Activated CD8-positive, alpha-beta T cell treated with anti-CD3 and anti-CD28 coated beads for 36 hours (primary cell): Measurements from ENCODE around the gene MYBBP1A. TPM values are rescaled to one million over a fixed set of nuclear protein-coding genes. Genes with fewer than 3 reads are reported as not detected.
"Not testable (repeated sequence)": the region's sequence is repeated elsewhere in the genome, so short reads cannot be mapped to it uniquely, and the experiment has no call there.

Experiments
- ATAC-seq: fragments of 200-7000 bp; cut with Tn5 transposase; one replicate; pipeline ENCODE4 v1.10.0; 2021; ENCODE audit warnings: mild to moderate bottlenecking, moderate library complexity
- CTCF ChIA-PET: fragments of 350-600 bp; sonication (Branson Sonifier 250); formaldehyde crosslinking; loops from one replicate; lab custom pipeline; 2021; ENCODE audit warnings: antibody characterized with exemption; lab: Charles Lee
- POLR2A ChIA-PET: fragments of 350-600 bp; sonication (Branson Sonifier 250); formaldehyde crosslinking; loops from one replicate; lab custom pipeline; 2021; ENCODE audit warnings: antibody characterized with exemption; lab: Charles Lee
- DNase-seq: peaks from one replicate; pipeline ENCODE4 v3.0.0-alpha.2; 2020
- H3K27ac Mint-ChIP-seq: one replicate; pipeline ENCODE4 v1.8.0; 2021; ENCODE audit warnings: mild to moderate bottlenecking, mixed read lengths
- H3K27me3 Mint-ChIP-seq: one replicate; pipeline ENCODE4 v1.8.0; 2021; ENCODE audit warnings: mixed read lengths
- H3K36me3 Mint-ChIP-seq: one replicate; pipeline ENCODE4 v1.8.0; 2021; ENCODE audit warnings: low read depth, mixed read lengths
- H3K4me1 Mint-ChIP-seq: one replicate; pipeline ENCODE4 v1.8.0; 2021; ENCODE audit warnings: low read depth, mixed read lengths
- H3K4me3 Mint-ChIP-seq: one replicate; pipeline ENCODE4 v1.8.0; 2021; ENCODE audit warnings: mild to moderate bottlenecking, moderate library complexity, mixed read lengths
- H3K9me3 Mint-ChIP-seq: one replicate; pipeline ENCODE4 v1.8.0; 2021; ENCODE audit warnings: mixed read lengths
- intact Hi-C: fragments of 100-400 bp; cut with micrococcal nuclease; formaldehyde crosslinking; loops from one replicate; pipeline ENCODE4 v1.10.0; 2022
- total RNA-seq, 2 experiments: library from RNA; stranded (reverse); gene quantifications; one replicate each; pipeline ENCODE4 v1.2.3, GENCODE V29; 2021
- TF ChIP-seq, protein P1 (sequence below): fragments of 200-600 bp; IDR thresholded peaks from one replicate; pipeline ENCODE4 v1.8.0; 2022; ENCODE audit warnings: antibody characterized with exemption, mild to moderate bottlenecking

Gene MYBBP1A
- total RNA-seq, result 100 to 1,000 TPM; 104 to 107 TPM

GRCh38 chr17:4554997-4555799 is at the start of gene MYBBP1A:
Gene MYBBP1A, minus strand, starts transcription at chr17:4555384. Its CDS starts 60 bp downstream, at chr17:4555324.
- ChIA-PET CTCF (interaction anchor here (0.9 to 7.9 kb wide), 3 partner anchors 11 to 340 kb away, joined by 3 to 51 read pairs (median 3); no protein-coding TSS in a partner anchor), POLR2A (interaction anchor here (0.8 to 2.7 kb wide), 11 partner anchors 8 to 148 kb away, joined by 3 to 13 read pairs (median 4); partner anchors contain the start of gene SPNS3)
- Mint-ChIP-seq H3K27me3 (no peaks in the 10 kb centered on the region), H3K36me3 (peaks cover 34% of the 10 kb centered on the region), H3K27ac (peak within 1 kb of the TSS; percentile 95), H3K4me1 (peaks cover 22% of the 10 kb centered on the region), H3K4me3 (peak within 1 kb of the TSS; percentile 97), H3K9me3 (no peaks in the 10 kb centered on the region)
- ATAC-seq, result peak; percentile 95
- DNase-seq, result peak; percentile 98
- TF ChIP-seq, protein P1, sequence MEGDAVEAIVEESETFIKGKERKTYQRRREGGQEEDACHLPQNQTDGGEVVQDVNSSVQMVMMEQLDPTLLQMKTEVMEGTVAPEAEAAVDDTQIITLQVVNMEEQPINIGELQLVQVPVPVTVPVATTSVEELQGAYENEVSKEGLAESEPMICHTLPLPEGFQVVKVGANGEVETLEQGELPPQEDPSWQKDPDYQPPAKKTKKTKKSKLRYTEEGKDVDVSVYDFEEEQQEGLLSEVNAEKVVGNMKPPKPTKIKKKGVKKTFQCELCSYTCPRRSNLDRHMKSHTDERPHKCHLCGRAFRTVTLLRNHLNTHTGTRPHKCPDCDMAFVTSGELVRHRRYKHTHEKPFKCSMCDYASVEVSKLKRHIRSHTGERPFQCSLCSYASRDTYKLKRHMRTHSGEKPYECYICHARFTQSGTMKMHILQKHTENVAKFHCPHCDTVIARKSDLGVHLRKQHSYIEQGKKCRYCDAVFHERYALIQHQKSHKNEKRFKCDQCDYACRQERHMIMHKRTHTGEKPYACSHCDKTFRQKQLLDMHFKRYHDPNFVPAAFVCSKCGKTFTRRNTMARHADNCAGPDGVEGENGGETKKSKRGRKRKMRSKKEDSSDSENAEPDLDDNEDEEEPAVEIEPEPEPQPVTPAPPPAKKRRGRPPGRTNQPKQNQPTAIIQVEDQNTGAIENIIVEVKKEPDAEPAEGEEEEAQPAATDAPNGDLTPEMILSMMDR, result no peak
- intact Hi-C loops, result no loop called here

DNA sequence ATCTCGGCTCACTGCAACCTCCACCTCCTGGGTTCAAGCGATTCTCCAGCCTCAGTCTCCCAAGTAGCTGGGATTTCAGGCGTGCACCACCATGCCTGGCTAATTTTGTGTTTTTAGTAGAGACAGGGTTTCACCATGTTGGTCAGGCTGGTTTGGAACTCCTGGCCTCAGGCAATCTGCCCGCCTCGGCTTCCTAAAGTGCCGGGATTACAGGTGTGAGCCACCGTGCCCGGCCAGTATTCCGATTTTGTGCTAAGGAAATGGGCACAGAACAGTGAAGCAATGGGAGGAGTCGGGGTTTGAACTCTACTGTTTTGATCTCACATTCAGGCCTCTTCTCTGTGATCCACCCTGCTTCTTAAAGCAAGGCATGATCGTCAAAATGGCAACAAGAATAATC is 49.6 kb upstream of the MYBBP1A start:
- ATAC-seq, H3K4me3 Mint-ChIP-seq, H3K9me3 Mint-ChIP-seq, intact Hi-C loops, H3K4me1 Mint-ChIP-seq, POLR2A ChIA-PET, H3K36me3 Mint-ChIP-seq, H3K27ac Mint-ChIP-seq, DNase-seq: not testable (repeated sequence)
- CTCF ChIA-PET, result interaction anchor here (0.9 kb wide), 1 partner anchor 10 kb away, joined by 3 read pairs; no protein-coding TSS in a partner anchor
- H3K27me3 Mint-ChIP-seq, result peaks cover 14% of the 10 kb centered on the region

GRCh38 chr17:4604111-4604644 is 49.0 kb upstream of the MYBBP1A start:
- intact Hi-C loops, result no loop called here
- Mint-ChIP-seq H3K27ac (no peak overlapping the region), H3K27me3 (peaks cover 8% of the 10 kb centered on the region), H3K4me1 (no peaks in the 10 kb centered on the region), H3K4me3 (no peak overlapping the region), H3K9me3 (no peaks in the 10 kb centered on the region), H3K36me3 (no peaks in the 10 kb centered on the region)
- TF ChIP-seq, protein P1, result no peak
- no peak for DNase-seq
- POLR2A ChIA-PET, result no interaction called here
- CTCF ChIA-PET, result no interaction called here
- no peak for ATAC-seq

DNA sequence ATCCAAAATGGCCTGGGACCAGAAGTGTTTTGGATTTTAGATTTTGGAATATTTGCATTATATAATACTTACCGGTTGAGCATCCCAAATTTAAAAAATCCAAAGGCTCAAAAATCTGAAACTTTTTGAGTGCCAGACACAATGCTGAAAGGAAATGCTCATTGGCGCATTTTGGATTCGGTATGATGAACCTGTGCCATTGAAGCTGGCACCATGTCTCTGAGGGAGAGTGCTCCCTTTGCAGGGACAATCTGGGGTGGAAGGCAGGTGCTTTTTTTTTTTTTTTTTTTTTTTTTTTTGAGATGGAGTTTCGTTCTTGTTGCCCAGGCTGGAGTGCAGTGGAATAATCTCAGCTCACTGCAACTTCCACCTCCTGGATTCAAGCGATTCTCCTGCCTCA is 46.9 kb upstream of the MYBBP1A start:
- DNase-seq (no peak), ATAC-seq (no peak)
- Mint-ChIP-seq H3K4me3 (no peak overlapping the region), H3K9me3 (no peaks in the 10 kb centered on the region), H3K4me1 (no peaks in the 10 kb centered on the region), H3K27me3 (no peaks in the 10 kb centered on the region), H3K27ac (no peak overlapping the region), H3K36me3 (no peaks in the 10 kb centered on the region)
- intact Hi-C loops, result no loop called here
- ChIA-PET CTCF (interaction anchor here (0.8 to 1.1 kb wide), 2 partner anchors 23 to 37 kb away, joined by 3 to 4 read pairs; no protein-coding TSS in a partner anchor), POLR2A (no interaction called here)
- TF ChIP-seq, protein P1, result no peak

DNA sequence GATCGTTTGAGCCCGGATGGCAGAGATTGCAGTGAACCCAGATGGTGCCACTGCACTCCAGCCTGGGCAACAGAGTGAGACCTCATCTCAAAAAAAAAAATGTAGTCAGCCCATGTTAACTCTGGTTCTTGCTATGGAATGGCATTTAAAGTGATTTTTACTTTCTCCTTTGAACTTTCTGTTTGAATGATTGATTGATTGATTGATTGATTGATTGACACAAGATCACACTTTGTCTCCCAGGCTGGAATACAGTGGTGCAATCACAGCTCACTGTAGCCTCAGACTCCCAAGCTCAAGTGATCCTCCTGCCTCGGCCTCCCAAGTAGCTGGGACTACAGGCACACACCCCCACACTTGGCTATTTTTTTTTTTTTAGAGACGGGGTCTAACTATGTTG is 46.1 kb upstream of the MYBBP1A start:
- Mint-ChIP-seq H3K4me3 (no peak overlapping the region), H3K9me3 (no peaks in the 10 kb centered on the region), H3K27me3 (no peaks in the 10 kb centered on the region), H3K36me3 (no peaks in the 10 kb centered on the region), H3K4me1 (no peaks in the 10 kb centered on the region), H3K27ac (no peak overlapping the region)
- no peak for DNase-seq
- TF ChIP-seq, protein P1, result no peak
- ChIA-PET CTCF (interaction anchor here (1.1 kb wide), 1 partner anchor 34 kb away, joined by 5 read pairs; no protein-coding TSS in a partner anchor), POLR2A (interaction anchor here (0.6 kb wide), 2 partner anchors 102 to 728 kb away, joined by 3 read pairs; no protein-coding TSS in a partner anchor)
- ATAC-seq, result no peak
- intact Hi-C loops, result no loop called here
